Ovary (tissue), 9 donors: Measurements from ENCODE around the gene MDP1. TPM values are rescaled to one million over a fixed set of nuclear protein-coding genes. Genes with fewer than 3 reads are reported as not detected.
"Not testable (repeated sequence)": the region's sequence is repeated elsewhere in the genome, so short reads cannot be mapped to it uniquely, and the experiment has no call there.

Experiments
- DNase-seq, 5 donors: peaks; one replicate each; pipeline ENCODE4 v3.0.0-alpha.2; 2019 to 2020
- H3K27ac ChIP-seq, 2 donors: fragments of 200-600 bp; one replicate each; pipeline versions ENCODE4 v1.5.1 to v1.8.0; 2019 to 2022
- H3K27me3 ChIP-seq: fragments of 200-600 bp; one replicate; pipeline ENCODE4 v1.8.0; 2022
- H3K36me3 ChIP-seq: fragments of 200-600 bp; sonication (generic); one replicate; pipeline ENCODE4 v1.5.1; 2019
- H3K4me1 ChIP-seq: one replicate; pipeline ENCODE4 v1.8.1; 2013; ENCODE audit warnings: mild to moderate bottlenecking, moderate library complexity; ENCODE audit not compliant: insufficient read depth
- H3K4me3 ChIP-seq: fragments of 200-600 bp; sonication (generic); one replicate; pipeline ENCODE4 v1.5.1; 2017
- H3K9me3 ChIP-seq, 2 donors: fragments of 200-600 bp in 1 of 2; sonication (generic) in 1 of 2; one replicate each; pipeline versions ENCODE4 v1.5.1 to v1.8.1; 2013 to 2019; ENCODE audit warnings: mild to moderate bottlenecking in 1 of 2, moderate library complexity in 1 of 2
- CTCF ChIP-seq, 3 donors: fragments of 450-650 bp in 2 of 3; fragments of 200-600 bp in 1 of 3; IDR thresholded peaks; one replicate each; pipeline versions ENCODE4 v1.5.1 to v1.8.0; 2016 to 2022; ENCODE audit warnings: antibody characterized with exemption in 3 of 3, mild to moderate bottlenecking in 1 of 3
- EP300 ChIP-seq: sonication (generic); formaldehyde crosslinking; IDR thresholded peaks from one replicate; pipeline ENCODE4 v1.6.1; 2017; ENCODE audit warnings: antibody characterized with exemption
- POLR2A ChIP-seq: fragments of 450-650 bp; IDR thresholded peaks from one replicate; pipeline ENCODE4 v1.6.1; 2017; ENCODE audit warnings: antibody characterized with exemption, mild to moderate bottlenecking, moderate library complexity
- WGBS, 3 donors: extraction: QIAGEN DNeasy Blood & Tissue Kit in 1 of 3; methylation state at CpG; one replicate each; pipeline versions ENCODE4 v1.1.5 to v1.1.7; 2013 to 2017; 5-methylcytosine and 5-hydroxymethylcytosine counted together
- intact Hi-C, 4 donors: fragments of 100-400 bp; cut with DNase I; formaldehyde crosslinking; loops; one replicate each; pipeline versions ENCODE4 v1.11.0 to v1.15.1; 2022 to 2023
- polyA plus RNA-seq, 2 donors: library from polyadenylated mRNA; stranded (reverse); fragments of 200-250 nt in 1 of 2; fragments of 350-450 nt in 1 of 2; fragmentation: Illumina TruSeq in 1 of 2; extraction: RNeasy Lipid Tissue Mini Kit (QIAGEN cat#74804) in 1 of 2; gene quantifications; one replicate each; pipeline ENCODE4 v1.2.3, GENCODE V29; 2013 to 2014
- total RNA-seq, 7 donors: library from RNA; depleted of rRNA in 2 of 7; stranded (reverse); fragments of >200 nt in 2 of 7; fragmentation: NEBNext Ultra II Directional in 3 of 7; extraction: Animal tissue kit (Norgen Biotek cat#: 25700) in 3 of 7; gene quantifications; one replicate each; pipeline versions ENCODE4 v1.1.0 to v1.2.4, GENCODE V29; 2016 to 2023
- donor health status: DM: no; HTN: no; CAD: no; lungs with moderate emphysema.
- donor health status: DM: no; HTN: no; CAD: no.
- donor health status: Bipolar disorder and iron deficiency.
- donor health status: DM: yes; HTN: yes; CAD: no.
- donor health status: DM: no; HTN: no; CAD: no.
- donor health status: DM: yes; HTN: yes; CAD: no.

The MDP1 gene
- total and polyA plus RNA-seq, 9 donors, result 15.5 to 32.6 (median 19.4) TPM

GRCh38 chr14:24207625-24208024 lies 8.2 kb downstream of the MDP1 start:
- DNase-seq, result no peak
- Histone ChIP-seq H3K27ac (no peak overlapping the region), H3K36me3 (no peaks in the 10 kb centered on the region), H3K4me3 (no peak overlapping the region), H3K4me1 (no peaks in the 10 kb centered on the region), H3K27me3 (no peaks in the 10 kb centered on the region), H3K9me3 (no peaks in the 10 kb centered on the region)
- no peak for TF ChIP-seq EP300
- no peak for TF ChIP-seq CTCF (IDR thresholded peaks at IDR 0.05)
- no peak for TF ChIP-seq POLR2A
- intact Hi-C loops, result no loop called here
- WGBS, 3 donors, result 96 to 100% (median 100%) methylated on average over 2 of the region's 2 CpGs

- intact Hi-C loops, result no loop called here
- Histone ChIP-seq H3K4me3 (no peak overlapping the region), H3K4me1 (no peaks in the 10 kb centered on the region), H3K36me3 (no peaks in the 10 kb centered on the region), H3K27ac (no peak overlapping the region), H3K9me3 (no peaks in the 10 kb centered on the region), H3K27me3 (no peaks in the 10 kb centered on the region)
- no peak for DNase-seq
- no peak for TF ChIP-seq POLR2A
- no peak for TF ChIP-seq EP300
- no peak for TF ChIP-seq CTCF (IDR thresholded peaks at IDR 0.05)
- 92 to 97% (median 95%) methylated on average over 5 of the region's 5 CpGs for WGBS, 3 donors
Observed at GRCh38 chr14:24207104-24207551, 8.7 kb downstream of the MDP1 start.

GRCh38 chr14:24206260-24207103 lies 9.4 kb downstream of the MDP1 start:
- H3K27me3 ChIP-seq, result no peaks in the 10 kb centered on the region
- peak in 1 of 5 donors; percentile 23 for DNase-seq
- intact Hi-C loops, result no loop called here
- no peak overlapping the region for H3K27ac ChIP-seq
- no peaks in the 10 kb centered on the region for H3K36me3 ChIP-seq
- H3K9me3 ChIP-seq, result no peaks in the 10 kb centered on the region
- TF ChIP-seq CTCF (IDR thresholded peaks at IDR 0.05), result no peak
- no peak for TF ChIP-seq POLR2A
- TF ChIP-seq EP300, result no peak
- WGBS, 3 donors, result 93 to 96% (median 95%) methylated on average over 11 of the region's 11 CpGs
- H3K4me3 ChIP-seq, result no peak overlapping the region
- H3K4me1 ChIP-seq, result no peaks in the 10 kb centered on the region

- intact Hi-C loops, result no loop called here
- no peak for DNase-seq
Observed at GRCh38 chr14:24204163-24205146, 11.4 kb downstream of the MDP1 start.

GRCh38 chr14:24203249-24203886 lies 12.5 kb downstream of the MDP1 start:
- H3K36me3 ChIP-seq, intact Hi-C loops, H3K4me1 ChIP-seq, H3K4me3 ChIP-seq, H3K27me3 ChIP-seq, H3K27ac ChIP-seq, H3K9me3 ChIP-seq: not testable (repeated sequence)
- DNase-seq, result peak in 1 of 5 donors; percentile 14
- WGBS, 3 donors, result 94 to 96% (median 96%) methylated on average over 16 of the region's 16 CpGs

More at GRCh38 chr14:24204163-24205146, 11.4 kb downstream of the MDP1 start:
- Histone ChIP-seq H3K36me3 (no peaks in the 10 kb centered on the region), H3K4me1 (no peaks in the 10 kb centered on the region), H3K4me3 (no peak overlapping the region), H3K9me3 (no peaks in the 10 kb centered on the region), H3K27ac (no peak overlapping the region), H3K27me3 (no peaks in the 10 kb centered on the region)
- WGBS, 3 donors, result 89 to 94% (median 91%) methylated on average over 7 of the region's 7 CpGs
- TF ChIP-seq CTCF (IDR thresholded peaks at IDR 0.05), result no peak
- TF ChIP-seq POLR2A, result no peak
- TF ChIP-seq EP300, result no peak

- intact Hi-C loops, DNase-seq, H3K4me3 ChIP-seq, H3K4me1 ChIP-seq, H3K9me3 ChIP-seq, H3K36me3 ChIP-seq, H3K27me3 ChIP-seq, H3K27ac ChIP-seq: not testable (repeated sequence)
- WGBS, 3 donors, result 87 to 91% (median 88%) methylated on average over 8 of the region's 8 CpGs
Observed at GRCh38 chr14:24202538-24202937, 13.3 kb downstream of the MDP1 start.
